Hematopoietic multipotent progenitor cell (in vitro differentiated cells): ENCODE results near the gene FHL5. TPM values are rescaled to one million over a fixed set of nuclear protein-coding genes. Genes with fewer than 3 reads are reported as not detected.
"Not testable (repeated sequence)": the region's sequence is repeated elsewhere in the genome, so short reads cannot be mapped to it uniquely, and the experiment has no call there.

Source experiments
- DNase-seq, 3 donors: peaks; one replicate each; pipeline ENCODE4 v3.0.0-alpha.2; 2011 to 2015; ENCODE audit warnings: low read depth in 2 of 3, low spot score in 2 of 3
- total RNA-seq: library from RNA; depleted of rRNA; stranded (reverse); fragments of >200 nt; gene quantifications from one replicate; pipeline ENCODE4 v1.2.3, GENCODE V29; 2012

FHL5 gene, protein sequence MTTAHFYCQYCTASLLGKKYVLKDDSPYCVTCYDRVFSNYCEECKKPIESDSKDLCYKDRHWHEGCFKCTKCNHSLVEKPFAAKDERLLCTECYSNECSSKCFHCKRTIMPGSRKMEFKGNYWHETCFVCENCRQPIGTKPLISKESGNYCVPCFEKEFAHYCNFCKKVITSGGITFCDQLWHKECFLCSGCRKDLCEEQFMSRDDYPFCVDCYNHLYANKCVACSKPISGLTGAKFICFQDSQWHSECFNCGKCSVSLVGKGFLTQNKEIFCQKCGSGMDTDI
- total RNA-seq = not detected

DNA sequence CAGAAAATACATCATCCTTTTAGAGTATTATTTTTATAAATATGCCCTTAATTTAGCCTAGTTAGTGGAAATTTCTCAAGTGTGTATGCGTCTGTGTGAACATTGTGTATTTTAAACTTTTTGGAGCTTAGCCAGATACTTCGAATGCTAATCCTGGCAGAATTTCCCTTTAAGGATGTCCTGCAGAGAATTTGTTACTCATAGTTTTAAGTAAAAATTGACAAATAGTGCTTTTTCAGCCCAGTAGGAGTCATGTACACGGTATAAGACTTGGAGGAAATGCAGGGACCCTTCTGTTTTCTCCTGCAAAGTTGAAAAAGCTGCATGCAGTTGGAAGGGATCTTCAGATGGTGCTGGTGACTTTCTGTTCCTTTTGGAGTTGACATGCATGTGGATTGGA, at the start of gene FHL5:
Gene FHL5, plus strand, starts transcription at position 243 of the 400 bp plus-strand sequence. CDS start 40,486 bp downstream, outside the sequence.
- no peak for DNase-seq

DNA sequence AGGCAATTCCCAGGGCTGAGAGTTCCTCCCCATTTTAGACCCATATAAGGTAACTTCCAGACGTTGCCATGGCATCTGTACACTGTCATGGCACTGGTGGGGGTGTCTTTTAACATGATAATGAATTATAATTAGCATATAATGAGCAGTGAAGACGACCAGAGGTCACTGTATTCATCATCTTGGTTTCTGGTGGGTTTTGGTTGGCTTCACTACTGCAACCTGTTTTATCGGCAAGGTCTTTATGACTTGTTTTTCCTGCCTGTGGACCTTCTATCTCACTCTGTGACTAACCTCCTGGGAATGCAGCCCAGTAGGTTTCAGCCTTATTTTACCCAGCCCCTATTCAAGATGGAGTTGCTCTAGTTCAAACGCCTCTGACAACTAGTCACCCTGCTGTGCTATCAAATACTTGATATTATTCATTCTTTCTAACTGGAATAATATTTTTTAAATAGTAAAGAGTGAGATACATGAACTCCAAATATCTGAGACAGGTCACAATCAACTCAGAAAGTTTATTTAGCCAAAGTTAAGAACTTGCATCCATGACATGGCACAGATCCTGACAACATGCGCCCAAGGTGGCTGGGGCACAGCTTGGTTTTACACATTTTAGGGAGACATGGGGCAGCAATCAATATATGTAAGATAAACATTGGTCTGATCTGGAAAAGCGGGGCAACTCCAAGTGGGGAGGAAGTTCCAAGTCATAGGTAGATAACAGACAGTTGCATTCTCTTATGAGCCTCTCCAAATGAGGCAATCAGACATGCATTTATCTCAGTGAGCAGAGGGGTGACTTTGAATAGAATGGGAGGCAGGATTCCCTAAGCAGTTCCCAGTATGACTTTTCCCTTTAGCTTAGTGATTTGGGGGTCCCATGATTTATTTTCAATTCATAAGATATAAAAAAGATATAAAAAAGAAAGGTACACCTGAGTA, 42.5 kb upstream of the FHL5 start:
- DNase-seq = no peak

DNA sequence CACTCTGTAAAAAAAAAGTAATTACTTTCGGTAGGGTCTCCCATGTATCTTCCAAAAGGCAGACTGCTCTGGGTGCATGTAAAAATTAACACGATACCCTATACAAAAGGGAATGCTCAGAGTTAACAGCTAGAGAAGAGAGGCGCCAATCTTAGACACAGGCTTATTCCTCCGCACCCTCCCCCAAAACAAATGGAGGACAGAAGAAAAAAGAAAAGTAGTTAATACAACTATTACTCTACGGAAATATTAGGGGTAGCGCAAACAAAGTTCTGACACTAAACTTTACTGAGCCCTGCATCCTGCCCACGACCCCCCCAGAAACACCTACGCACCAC, 41.7 kb upstream of the FHL5 start:
- DNase-seq = no peak

DNA sequence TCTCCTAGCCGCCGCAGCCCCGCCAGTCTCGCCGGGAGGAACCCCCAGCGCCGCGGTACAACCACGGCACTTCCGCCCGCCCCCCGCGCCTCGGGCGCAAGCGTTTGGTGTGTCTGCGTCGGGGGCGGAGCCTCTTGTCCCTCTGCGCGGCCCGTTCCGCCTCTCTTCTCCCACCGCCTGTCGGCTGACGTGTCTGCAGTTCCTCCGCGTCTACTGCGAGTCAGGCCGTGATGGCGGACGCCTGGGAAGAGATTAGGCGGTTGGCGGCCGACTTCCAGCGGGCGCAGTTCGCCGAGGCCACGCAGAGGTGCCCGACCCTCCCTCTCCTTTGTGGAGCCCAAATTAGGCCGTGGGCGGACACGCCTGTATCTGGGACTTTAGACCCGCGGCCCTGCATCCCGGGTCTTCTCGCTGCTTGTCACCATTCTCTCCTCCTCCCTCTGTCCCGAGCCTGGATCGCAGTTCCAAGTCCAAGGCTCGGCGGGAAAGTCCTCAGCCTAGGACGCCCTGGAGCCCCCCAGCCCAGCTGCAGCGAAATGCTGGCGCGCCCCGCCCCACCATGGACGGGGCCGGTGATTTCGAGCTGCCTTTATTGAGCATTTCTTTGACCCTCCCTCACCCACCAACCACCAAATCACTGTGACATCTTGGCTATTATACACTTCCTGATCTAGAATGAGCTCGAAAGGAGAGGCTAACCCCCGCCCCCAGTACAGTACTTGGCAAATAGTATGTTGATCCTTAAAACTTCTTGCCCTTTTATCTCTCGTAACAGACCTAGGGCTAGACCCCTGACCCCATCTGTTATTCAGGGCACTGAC, 41.1 kb upstream of the FHL5 start, which contains the start of gene UFL1:
Gene UFL1, plus strand, starts transcription at position 163 of the 821 bp plus-strand sequence. Its CDS starts 68 bp downstream, at position 231.
- DNase-seq = peak; percentile 82 to 96 (median 93)

DNA sequence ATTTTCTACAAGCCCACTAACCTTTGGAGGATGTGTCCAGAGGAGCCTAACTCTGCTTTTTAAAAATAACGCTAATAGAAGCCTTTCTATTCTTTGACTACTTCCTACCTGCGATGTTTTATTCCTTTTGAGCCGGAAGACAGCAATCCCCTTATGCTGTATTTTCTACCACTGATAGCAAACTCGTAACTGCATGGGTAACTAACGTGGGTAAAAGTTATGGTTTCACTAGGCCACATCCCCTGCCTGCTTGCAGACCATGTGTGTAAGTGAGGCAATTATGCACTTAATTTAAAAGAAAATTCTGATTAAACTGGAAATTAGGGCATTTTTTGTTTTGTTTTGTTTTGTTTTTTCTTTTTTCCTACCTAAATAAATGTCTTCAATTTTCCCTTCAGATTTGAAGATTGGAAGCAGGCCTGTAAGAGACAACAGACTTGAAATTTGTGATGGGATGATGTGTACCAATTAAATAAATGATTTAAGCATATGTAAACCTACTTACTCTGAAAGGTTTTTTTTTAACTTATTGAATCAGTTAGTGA, 40.4 kb upstream of the FHL5 start:
- no peak for DNase-seq

DNA sequence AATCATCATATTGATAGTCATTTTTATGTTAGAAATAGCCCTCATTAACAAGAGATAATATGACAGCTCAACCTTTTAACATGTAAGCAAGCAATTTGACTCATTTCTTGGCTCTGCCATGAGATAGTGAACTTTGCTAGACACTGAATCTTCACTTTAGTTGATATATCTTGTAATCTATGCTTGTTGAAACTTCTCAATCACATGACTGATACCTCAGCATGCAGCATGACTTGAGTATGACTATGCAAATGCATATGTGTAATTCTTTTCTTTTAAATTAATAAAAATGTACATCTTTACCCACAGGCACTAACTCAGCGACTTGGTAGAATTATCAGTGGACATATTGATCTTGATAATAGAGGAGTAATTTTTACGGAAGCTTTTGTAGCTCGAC, 34.7 kb upstream of the FHL5 start:
- DNase-seq = no peak

DNA sequence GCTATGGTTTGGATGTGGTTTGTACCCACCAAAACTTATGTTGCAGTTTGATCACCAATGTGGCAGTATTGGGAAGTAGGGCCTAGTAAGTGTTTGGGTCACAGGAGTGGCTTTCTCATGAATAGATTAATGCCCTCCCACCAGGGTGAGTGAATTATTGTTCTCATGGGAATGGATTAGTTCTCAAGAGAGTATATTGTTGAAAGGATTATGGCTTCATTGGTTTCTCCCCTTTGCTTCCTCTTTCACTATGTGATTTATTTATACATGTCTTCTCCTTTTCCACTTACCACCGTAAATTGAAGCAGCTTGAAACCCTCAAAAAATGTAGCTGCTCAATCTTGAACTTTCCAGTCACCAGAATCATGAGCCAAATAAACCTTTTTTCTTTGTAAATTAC, 30.5 kb upstream of the FHL5 start:
- DNase-seq = no peak

DNA sequence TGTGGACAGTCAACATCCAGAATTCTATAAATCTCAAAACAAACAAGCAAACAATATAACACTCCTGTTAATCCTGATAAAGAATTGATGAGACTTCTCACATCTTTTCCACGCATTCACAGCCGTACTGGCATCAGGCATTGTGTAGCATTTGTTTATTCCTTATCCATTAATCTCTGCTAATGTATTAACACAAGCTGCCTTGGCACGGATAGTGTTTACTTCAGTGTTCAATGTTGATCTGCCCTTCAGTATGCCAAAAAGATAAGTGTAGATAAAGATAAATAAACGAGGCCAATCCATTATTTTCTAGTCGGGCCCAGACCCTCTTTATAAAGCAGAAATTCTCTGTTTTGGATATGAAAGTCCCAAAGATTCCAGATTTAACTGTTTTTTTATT, 25.2 kb upstream of the FHL5 start:
- no peak for DNase-seq

DNA sequence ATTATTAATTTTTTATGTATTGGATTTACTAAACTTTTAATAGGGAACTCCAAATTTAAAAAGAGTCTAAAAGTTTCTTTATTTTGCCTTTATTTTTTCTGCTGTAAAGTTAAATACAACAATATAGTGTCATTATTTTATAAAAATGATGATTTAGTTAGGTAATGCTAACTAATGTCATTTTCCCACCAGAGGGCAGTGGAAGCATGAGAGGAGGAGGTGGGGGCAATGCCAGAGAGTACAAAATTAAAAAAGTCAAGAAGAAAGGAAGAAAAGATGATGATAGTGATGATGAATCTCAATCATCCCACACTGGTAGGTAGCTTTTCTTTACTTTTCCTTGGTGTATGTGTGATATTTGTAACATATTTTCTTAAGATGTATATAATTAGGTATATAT, 20.2 kb upstream of the FHL5 start:
- DNase-seq = peak in 2 of 3 donors; percentile 13 to 48

DNA sequence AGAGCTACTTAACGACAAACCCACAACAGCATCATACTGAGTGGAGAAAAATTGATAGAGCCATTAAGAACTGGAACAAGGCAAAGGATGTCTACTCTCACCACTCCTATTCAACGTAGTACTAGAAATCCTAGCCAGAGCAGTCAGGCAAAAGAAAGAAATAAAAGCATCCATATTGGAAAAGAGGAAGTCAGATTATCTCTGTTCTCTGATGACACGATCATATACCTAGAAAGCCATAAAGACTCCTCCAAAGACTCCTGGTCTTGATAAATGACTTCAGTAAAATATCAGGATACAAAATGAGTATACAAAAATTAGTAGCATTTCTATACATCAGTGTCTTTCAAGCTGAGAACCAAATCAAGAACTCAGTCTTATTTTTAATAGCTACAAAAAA, 17.0 kb upstream of the FHL5 start:
- DNase-seq = no peak

DNA sequence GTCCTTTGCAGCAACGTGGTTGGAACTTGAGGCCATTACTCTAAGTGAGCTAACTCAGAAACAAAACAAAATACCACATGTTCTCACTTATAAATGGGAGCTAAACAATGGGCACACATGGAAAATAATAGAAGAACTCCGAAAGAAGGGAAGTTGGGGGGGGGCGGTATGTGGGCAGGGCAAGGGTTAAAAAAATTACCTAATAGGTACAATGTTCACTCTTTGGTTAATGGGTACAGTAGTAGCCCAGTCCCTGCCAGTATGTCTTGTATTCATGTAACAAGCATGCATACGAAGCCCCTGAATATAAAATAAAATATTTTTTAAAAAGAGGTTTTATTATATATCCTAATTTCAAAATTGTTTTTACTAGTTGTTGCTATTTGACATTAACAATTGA, 15.3 kb upstream of the FHL5 start:
- no peak for DNase-seq

DNA sequence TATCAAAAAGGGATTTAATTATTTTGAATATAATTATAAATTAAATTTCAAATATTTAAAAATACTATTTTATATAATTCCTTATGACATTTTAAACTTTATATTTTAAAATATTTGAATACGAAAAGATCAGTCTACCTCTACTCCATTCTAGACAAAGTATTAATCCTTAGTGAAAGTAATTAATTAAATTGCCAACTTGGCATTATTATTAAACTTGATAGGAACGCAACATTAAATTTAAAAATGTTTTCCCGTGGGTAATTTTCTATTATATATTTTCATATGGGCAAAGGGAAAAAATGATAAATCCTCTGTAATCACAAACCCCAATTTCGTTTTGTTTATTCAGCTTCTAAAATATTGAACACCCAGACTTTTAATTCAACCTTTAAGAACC, 8.4 kb upstream of the FHL5 start:
- no peak for DNase-seq

DNA sequence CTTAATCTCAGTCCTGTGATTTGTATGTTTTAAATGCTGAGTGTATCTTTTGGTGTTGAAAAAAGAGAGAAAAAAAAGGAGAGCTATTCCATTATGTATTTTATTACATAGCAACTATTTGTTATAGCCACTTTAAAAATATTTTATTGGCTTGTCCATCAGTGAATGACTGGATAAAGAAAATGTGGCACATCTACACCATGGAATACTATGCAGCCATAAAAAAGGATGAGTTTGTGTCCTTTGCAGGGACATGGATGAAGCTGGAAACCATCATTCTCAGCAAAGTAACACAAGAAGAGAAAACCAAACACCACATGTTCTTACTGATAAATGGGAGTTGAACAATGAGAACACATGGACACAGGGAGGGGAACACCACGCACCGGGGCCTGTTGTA, 3.2 kb upstream of the FHL5 start:
- DNase-seq = not testable (repeated sequence)

DNA sequence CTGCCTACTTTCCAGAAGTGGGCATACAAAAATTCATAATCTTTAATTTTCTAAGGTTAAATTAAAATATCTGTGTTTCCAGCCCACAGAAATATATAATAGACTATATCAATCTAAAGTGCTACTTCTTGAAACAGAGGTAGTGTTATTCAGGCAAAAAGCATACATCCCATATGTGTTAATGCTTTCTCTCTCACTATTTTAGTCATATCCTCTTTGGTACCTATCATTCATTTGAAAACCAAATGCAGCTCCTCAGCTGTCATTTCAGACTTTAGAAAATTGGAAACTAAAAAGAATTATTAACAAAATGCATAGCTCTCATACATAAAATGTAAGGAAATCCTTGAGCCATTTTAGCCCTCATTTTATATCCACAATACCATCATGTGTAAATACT, 925 bp downstream of the FHL5 start:
- DNase-seq = no peak

DNA sequence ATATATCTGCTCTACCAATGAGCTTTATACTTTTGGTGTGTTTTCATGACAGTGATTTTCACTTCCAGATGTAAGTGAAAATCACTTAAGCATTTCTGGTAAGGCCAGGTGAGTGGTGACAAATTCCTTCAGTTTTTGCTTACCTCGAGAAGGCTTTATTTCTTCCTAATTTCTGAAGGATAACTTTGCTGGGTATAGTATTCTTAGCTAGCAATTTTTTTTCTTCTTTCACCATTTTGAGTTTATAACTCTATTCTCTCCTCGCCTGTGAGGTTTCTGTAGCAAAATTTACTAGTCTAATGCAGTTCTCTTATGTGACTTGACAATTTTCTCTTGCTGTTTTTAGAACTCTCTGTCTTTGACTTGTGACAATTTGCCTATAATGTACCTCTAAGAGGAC, 7.1 kb downstream of the FHL5 start:
- no peak for DNase-seq

DNA sequence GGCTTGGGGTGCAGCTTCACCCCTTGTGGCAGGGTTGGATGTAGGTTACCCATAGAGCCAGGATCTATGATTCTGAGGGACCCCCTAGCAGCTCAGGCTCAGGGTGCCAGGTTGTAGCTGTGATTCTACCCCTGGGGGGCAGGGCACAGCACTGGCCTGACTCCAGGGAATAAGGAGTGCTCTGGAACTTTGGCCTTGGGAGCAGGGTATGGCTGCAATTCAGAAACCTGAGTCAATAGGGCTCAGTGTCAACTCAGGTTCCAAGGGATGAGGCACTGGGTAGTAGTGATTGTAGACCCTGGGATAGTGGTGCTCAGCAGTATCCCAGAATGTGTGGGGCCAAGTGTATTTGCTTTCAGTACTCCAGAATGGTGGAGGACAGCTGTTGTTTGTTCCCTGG, 8.6 kb downstream of the FHL5 start:
- DNase-seq = no peak

DNA sequence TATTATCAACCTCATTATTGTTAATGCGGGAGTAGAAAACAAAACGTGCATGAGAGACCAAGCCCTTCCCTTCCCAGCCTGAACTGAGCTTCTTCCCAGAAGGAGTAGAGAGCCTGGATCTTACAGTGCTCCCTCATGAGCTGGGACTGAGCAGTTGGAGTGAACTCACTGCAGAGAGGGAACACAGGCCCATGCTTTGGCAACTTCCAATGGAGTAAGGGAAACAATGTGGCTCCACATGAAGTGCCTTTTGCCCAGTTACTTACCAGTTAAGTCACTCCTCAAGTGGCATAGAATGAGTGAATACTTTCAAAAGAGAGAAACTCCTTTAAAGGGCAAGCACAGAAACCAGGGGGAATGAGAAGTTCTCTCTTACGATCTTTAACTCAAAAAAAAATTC, 12.4 kb downstream of the FHL5 start:
- DNase-seq = no peak

DNA sequence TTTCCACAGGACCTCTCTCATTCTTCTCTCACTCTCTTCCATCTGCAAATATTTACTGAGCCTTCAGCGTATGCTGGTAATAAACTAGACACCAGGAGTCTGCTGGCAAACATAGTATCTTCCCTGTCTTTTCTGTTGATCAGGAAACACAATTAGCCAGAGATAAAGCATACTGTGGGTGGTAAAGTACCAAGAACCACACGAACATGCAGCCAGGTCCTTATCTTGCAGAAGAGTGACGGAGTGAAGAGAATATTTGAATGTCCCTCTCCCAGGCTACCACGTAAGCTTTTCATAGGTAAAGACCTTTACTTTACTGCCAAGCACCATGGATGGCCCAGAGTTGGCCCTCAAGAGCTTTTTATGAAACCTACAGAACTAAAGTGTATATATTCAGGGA, 13.3 kb downstream of the FHL5 start:
- DNase-seq = no peak

DNA sequence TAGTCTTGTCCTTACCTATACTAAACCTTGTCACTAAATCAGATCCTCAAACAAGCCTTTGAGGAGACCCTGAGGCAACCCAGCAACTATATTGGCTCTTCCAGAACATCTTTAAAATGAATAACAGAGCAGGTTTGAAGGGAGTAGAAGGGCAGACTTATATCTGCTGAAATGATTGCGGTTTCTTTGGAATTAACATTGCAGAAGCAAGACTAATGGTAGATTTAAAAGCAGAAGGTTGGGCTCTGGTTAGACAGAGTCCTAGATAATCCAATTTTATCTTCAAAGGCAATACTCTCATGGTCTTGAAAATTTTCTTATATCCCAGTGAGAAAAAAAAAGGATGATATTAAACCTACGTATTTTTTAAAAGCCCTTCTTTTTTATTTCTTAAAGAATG, 19.1 kb downstream of the FHL5 start:
- DNase-seq = no peak

DNA sequence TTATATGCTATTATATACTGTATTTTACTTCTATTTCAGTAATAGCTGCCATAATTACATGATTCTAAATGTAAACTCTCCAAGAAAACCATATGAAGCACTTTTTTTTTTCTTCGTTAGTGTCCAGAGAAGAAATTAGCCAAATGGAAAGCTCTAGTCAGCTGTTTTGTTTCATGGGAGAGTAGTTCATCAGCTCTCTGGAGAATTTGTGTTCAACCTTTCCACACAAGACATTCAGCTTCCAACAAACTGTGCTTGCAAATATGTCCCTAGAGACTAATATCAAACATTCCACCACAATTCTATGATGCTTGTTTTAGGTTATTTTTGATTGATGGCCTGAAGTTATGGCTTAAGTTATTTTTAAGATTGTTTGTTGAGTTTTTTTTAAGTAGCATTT, 19.5 kb downstream of the FHL5 start:
- no peak for DNase-seq

DNA sequence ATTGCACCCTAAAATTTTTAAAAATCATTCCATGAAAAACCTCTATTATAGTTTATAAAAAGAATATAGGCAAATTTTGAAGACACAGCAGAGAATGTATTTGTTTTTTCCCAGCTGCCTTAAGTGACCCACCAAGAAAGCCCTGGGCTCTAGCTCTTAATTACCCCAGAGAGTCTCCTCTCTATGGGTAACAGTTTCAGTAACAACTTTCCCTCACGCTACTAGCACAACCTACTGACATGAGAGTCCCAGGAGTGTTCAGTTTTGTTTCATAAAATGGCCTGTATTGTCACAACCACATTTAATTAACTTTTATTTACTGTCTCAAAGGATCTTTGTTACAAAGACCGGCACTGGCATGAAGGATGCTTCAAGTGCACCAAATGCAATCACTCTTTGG, 41.5 kb downstream of the FHL5 start:
- no peak for DNase-seq
